ENCODE measurements around the gene RADIL. TPM values are rescaled to one million over a fixed set of nuclear protein-coding genes. Genes with fewer than 3 reads are reported as not detected.
A peak's percentile ranks its signal among the peaks of the same experiment; 100 is the strongest.
"Not testable (repeated sequence)": the region's sequence is repeated elsewhere in the genome, so short reads cannot be mapped to it uniquely, and the experiment has no call there.

The RADIL gene
- total RNA-seq, 1 donor from 2014 or later: 7.3 TPM

DNA sequence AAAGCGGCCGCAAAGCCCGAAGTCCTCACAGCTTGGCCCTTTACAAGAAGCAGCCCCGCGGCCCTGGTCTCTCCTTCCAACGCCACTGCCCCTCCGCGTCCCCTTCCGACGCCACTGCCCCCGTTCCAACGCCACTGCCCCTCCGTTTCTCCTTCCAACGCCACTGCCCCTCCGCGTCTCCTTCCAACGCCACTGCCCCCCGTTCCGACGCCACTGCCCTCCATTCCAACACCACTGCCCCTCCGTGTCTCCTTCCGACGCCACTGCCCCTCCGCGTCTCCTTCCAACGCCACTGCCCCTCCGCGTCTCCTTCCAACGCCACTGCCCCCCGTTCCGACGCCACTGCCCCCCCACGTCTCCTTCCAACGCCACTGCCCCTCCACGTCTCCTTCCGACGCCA is 75.0 kb downstream of the RADIL start:
- DNase-seq: no peak

- no peak for DNase-seq
These were observed 75.5 kb downstream of the RADIL start for GRCh38 chr7:4808026-4808425.

GRCh38 chr7:4807598-4808016 is 75.9 kb downstream of the RADIL start:
- DNase-seq: no peak

DNA sequence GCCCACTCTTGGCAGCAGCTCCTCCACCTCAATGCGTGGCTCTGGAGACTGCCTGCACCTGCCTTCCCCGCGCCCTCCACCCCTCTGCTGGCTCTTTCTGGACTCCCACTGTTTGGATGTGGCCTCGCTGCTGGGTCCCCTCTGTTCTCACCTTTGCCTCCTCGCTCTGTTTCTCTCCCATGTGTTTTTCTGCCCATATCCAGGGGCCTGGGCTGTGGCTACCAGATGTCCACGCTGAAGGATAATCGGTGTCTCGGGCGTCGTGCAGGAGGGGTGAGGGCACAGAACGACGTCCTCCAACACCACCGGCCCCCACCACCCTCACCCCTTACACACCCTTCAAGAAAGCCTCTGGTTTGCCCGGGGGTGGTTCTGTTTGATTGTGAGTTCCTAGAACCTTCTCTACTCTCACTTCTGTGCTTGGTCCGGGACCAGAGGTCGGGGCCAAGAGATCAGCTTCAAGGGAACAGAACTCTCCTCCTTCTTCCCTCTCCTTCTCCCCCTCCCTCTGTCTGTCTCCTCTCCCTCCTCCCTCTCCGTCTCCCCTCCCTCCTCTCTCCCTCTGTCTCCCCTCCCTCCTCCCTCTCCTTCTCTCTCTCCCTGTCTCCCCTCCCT is 76.4 kb downstream of the RADIL start:
- DNase-seq: no peak

DNA sequence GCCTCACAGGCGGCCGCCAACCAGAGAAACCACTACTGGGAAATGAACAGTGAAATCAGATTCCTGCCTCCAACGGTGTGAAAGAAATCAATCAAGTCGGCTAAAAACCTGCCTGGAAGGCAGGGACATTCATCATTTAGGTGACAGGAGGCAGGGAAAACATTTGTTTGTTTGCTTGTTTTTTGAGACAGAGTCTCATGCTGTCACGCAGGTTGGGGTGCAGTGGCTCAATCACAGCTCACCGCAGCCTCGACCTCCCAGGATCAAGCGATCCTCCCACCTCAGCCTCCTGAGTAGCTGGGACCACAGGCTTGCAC is 77.6 kb downstream of the RADIL start:
- DNase-seq: no peak

- no peak for DNase-seq
These were observed 78.2 kb downstream of the RADIL start for GRCh38 chr7:4805110-4805983.

DNA sequence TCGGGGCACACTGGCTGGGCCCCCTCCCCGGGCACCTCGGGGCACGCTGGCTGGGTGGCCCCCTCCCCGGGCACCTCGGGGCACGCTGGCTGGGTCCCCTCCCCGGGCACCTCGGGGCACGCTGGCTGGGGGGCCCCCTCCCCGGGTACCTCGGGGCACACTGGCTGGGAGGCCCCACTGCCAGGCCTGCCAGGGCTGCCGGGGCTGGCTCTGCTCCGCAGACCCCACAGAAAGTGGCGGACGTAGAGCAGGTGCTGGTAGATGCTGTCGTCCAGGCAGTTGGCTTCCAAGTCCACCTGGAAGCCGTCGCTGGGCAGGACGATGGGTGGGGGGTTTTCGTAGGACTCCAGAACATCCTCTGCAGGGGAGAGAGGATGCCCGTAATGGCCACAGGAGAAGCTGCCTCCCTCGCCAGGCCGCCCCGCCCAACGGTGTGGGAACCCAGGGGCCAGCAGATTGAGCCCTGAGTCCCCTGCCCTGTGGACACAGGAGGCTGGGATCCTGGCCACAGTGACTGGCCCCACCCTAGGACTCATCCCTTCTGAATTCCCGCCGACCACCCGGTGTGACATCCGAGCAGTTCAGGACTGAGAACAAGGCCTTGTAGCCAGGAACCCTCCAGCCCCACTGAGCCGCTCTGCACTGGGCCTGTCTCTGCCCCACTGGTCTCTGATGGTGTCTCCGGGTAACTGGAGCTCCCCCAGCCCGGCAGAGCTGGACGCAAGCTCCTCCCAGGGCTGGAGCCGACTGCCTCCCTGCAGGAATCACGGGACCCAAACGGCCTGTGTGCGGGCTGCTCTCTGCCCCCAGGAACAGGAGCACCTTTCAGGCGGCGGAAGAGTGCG is 79.9 kb downstream of the RADIL start:
- DNase-seq: no peak

GRCh38 chr7:4802577-4802976 is 80.9 kb downstream of the RADIL start:
- not testable (repeated sequence) for DNase-seq

GRCh38 chr7:4801839-4802231 is 81.7 kb downstream of the RADIL start:
- no peak for DNase-seq

- no peak for DNase-seq
These were observed 82.3 kb downstream of the RADIL start for GRCh38 chr7:4800926-4801838.

DNA sequence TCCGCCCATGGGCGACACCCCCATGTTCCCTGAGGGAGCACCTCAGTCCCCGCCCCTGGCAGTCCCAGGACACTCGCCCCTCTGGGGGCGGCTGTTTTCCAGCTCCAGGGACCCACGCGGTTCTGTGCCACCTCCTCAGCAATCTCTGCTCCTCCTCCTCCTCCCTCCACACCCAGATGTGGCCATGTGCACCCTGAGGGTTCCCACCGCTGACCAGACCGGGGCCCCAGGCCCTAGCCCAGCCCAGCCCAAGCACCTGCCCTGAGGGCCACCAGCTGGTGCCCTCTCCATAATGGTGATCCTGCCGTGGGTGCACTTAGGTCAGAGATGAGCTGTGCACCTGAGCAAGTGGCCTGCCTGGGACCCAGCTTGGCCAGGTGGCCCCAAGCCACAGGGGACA is 83.0 kb downstream of the RADIL start:
- no peak for DNase-seq

- no peak for DNase-seq
These were observed 83.8 kb downstream of the RADIL start for GRCh38 chr7:4799508-4800268.

GRCh38 chr7:4798706-4799235 is 84.7 kb downstream of the RADIL start:
- no peak for DNase-seq

- peak; percentile 63 for DNase-seq
These were observed 85.4 kb downstream of the RADIL start for GRCh38 chr7:4797858-4798705.

DNA sequence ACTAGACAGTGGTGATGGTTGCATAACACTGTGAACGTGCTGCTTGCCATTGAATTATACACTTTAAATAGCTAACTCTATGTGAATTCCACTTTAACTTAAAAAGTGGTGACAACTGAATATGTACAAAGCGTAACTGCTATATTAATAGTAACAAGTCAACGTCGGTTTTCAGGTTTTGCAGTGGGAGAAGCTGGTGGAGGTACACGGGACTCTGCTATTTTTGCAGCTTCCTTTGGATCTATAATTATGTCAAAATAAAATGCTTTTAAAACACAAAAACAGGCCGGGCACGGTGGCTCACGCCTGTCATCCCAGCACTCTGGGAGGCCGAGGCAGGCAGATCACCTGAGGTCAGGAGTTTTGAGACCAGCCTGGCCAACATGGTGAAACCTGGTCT is 87.1 kb downstream of the RADIL start:
- no peak for DNase-seq

- no peak for DNase-seq
These were observed 88.7 kb downstream of the RADIL start for GRCh38 chr7:4794591-4795350.

GRCh38 chr7:4794171-4794570 is 89.3 kb downstream of the RADIL start:
- not testable (repeated sequence) for DNase-seq

- not testable (repeated sequence) for DNase-seq
These were observed 90.0 kb downstream of the RADIL start for GRCh38 chr7:4793385-4793993.

Measured in tongue (tissue), 2 donors.